GM13976 (cell line): ENCODE data around the gene SPACA6.

ENCODE experiments used
- DNase-seq: peaks from one replicate; pipeline ENCODE4 v3.0.0; 2012; ENCODE audit warnings: low spot score
- in situ Hi-C: fragments of 300-500 bp; cut with MboI; formaldehyde crosslinking; loops from one replicate; pipeline ENCODE4 v1.12.0; 2022; ENCODE audit warnings: low sequenced_read_pairs, mixed read lengths, inconsistent platforms; ENCODE audit not compliant: unreplicated experiment
- TF ChIP-seq, protein P1 (sequence below): IDR thresholded peaks from 2 replicates; pipeline ENCODE4 v1.5.1; 2012; ENCODE audit warnings: borderline replicate concordance, mild to moderate bottlenecking; ENCODE audit not compliant: insufficient read depth; ENCODE audit errors: extremely low read depth, missing control alignments, control extremely low read depth

Gene SPACA6

DNA sequence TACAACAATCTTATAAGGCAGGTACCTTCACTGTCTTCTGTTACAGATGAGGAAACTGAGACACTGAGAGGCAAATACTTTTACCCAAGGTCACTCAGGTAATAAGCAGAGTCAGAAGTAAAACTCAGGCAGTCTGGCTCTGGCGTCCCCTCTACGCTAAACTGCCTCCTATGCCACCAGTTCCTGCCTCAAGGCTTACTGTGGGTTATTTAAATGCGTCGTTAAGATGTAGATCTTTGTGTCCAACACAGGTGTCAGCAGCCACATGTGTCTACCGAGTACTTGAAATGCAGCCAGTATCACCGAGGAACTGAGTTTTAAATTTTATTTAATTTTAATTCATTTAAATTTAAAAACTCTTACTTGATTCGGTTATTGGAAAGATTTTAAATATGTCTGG lies 28.8 kb downstream of the SPACA6 start:
- in situ Hi-C loops, result no loop called here
- DNase-seq, result no peak
- TF ChIP-seq, protein P1, sequence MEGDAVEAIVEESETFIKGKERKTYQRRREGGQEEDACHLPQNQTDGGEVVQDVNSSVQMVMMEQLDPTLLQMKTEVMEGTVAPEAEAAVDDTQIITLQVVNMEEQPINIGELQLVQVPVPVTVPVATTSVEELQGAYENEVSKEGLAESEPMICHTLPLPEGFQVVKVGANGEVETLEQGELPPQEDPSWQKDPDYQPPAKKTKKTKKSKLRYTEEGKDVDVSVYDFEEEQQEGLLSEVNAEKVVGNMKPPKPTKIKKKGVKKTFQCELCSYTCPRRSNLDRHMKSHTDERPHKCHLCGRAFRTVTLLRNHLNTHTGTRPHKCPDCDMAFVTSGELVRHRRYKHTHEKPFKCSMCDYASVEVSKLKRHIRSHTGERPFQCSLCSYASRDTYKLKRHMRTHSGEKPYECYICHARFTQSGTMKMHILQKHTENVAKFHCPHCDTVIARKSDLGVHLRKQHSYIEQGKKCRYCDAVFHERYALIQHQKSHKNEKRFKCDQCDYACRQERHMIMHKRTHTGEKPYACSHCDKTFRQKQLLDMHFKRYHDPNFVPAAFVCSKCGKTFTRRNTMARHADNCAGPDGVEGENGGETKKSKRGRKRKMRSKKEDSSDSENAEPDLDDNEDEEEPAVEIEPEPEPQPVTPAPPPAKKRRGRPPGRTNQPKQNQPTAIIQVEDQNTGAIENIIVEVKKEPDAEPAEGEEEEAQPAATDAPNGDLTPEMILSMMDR, result no peak

DNA sequence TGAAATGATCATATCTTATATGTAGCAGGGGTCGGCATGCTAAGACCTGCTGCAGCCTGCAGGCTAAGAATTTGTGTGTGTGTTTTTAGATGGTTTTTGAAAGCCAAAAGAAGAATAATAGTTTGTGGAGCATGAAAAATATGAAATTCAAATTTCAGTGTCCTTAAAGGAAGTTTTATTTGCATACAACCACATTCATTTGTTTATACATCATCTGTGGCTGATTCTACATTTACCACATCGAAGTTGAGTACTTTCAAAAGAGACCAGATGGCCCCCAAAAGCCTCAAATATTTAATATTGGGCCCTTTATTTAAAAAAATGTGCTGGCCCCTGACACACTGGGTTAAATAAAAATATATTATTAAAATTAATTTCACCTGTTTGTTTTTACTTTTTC lies 29.4 kb downstream of the SPACA6 start:
- TF ChIP-seq, protein P1, result no peak
- DNase-seq, result no peak
- in situ Hi-C loops, result no loop called here

DNA sequence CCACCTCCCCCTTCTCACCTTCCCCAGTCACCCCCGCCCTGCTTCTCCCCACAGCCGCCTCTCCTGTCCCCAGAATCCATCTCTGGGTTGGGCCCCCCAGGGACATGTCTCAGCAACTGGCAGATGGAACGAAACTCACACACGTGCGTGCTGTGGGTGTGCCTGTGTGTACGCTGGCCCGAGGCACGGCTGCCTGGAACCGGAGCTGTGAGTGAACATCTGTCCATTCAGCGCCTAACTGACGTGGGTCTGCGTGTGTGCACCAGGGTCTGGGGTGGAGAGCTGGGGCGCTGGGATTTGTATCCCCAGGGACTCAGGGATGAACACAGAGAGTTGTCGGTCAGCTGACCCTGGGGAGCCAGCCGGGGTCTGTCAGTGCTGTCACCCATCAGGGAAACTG lies 31.4 kb downstream of the SPACA6 start:
- no peak for DNase-seq
- TF ChIP-seq, protein P1, result no peak
- in situ Hi-C loops, result no loop called here

DNA sequence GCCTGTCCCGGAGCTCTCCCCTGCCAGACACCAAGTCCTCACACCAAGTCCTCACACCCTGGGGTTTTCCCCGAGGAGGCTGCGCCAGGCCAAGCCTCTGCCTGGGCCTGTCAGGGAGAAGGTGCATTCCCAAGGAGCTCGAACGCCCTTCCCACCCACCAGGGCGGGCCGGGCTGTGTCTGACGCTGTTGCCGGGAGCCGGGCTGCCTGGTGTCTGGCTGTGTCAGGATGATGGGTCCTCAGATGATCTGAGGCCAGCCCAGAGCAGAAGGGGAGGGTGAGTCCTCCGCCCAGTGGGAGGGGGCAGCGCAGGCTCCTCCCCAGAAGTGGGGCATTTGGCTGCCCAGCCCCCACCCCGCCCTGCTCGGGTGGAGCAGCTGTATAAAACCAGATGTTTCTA lies 32.9 kb downstream of the SPACA6 start:
- in situ Hi-C loops, result no loop called here
- TF ChIP-seq, protein P1, result no peak
- DNase-seq, result no peak

DNA sequence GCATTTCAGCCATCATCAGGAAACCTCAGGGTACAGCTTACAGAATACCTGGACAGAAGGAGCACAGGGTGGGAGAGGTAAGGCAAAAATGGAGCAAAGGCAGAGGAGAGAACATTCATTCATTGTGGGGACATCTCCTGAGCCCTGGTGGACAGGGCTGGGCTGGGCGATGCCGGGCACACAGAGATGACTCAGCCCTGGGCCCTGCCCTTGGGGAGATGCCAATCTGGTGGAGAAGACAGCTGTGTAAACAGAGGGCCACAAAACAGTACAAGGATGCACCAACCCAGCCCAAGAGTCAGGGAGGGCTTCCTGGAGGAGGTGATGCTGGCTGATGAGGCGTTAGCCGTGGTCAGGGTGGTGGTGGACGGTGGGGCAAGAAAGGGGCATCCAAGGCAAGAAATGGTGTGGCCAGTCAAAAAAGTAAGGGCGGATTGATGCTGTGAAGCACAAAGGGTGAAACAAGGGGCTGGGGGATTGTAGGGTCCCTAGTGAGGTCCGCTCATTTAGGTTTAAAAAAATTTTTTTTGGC lies 34.3 kb downstream of the SPACA6 start:
- in situ Hi-C loops, result no loop called here
- no peak for DNase-seq
- TF ChIP-seq, protein P1, result no peak

DNA sequence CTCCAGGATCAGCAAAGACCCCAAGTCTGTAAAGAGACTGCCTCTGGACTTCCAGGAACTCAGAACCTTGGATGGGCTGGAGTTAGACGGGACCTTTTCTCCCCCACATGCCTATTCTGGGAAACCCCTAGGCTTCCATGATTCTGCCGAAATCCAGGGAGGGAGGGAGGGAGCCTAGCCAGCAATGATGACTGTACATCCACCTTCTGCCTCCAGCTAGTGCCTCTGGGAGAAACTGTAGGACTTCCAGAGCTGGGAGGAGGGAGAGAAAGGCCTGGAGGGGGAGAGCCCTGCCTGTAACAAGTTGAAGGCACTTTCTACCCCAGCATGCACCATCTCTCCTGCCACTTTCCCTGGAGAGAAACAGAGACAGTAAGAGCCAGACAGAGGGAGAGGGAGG lies 36.7 kb downstream of the SPACA6 start:
- TF ChIP-seq, protein P1, result no peak
- no peak for DNase-seq
- in situ Hi-C loops, result no loop called here
